RWPE2 (cell line): ENCODE results near the gene FSD1L.

Experiments
- ATAC-seq: fragments of 200-7000 bp; cut with Tn5 transposase; 3 replicates; pipeline ENCODE4 v1.9.1; 2021; ENCODE audit warnings: low read depth
- DNase-seq: peaks from one replicate; pipeline ENCODE4 v3.0.0-alpha.2; 2020; ENCODE audit warnings: low spot score
- H3K27ac ChIP-seq: fragments of 450-650 bp; 2 replicates; pipeline ENCODE4 v1.5.1; 2017; ENCODE audit warnings: mild to moderate bottlenecking; ENCODE audit not compliant: poor library complexity, severe bottlenecking
- H3K27me3 ChIP-seq: fragments of 250-450 bp; sonication (Bioruptor Pico); 2 replicates; pipeline ENCODE4 v1.5.1; 2021; ENCODE audit warnings: mild to moderate bottlenecking, moderate library complexity; ENCODE audit not compliant: insufficient read depth, poor library complexity, severe bottlenecking
- H3K36me3 ChIP-seq: fragments of 250-450 bp; sonication (Bioruptor Pico); 2 replicates; pipeline ENCODE4 v1.5.1; 2020; ENCODE audit warnings: low read depth, mild to moderate bottlenecking, moderate library complexity
- H3K4me1 ChIP-seq: fragments of 250-450 bp; sonication (Bioruptor Pico); 2 replicates; pipeline ENCODE4 v1.5.1; 2021; ENCODE audit warnings: mild to moderate bottlenecking, moderate library complexity; ENCODE audit not compliant: insufficient read depth, poor library complexity, severe bottlenecking
- H3K4me3 ChIP-seq: fragments of 250-450 bp; sonication (Bioruptor Pico); 2 replicates; pipeline ENCODE4 v1.5.1; 2021; ENCODE audit warnings: mild to moderate bottlenecking, moderate library complexity; ENCODE audit not compliant: severe bottlenecking
- H3K9me3 ChIP-seq: fragments of 250-450 bp; sonication (Bioruptor Pico); 2 replicates; pipeline ENCODE4 v1.5.1; 2021; ENCODE audit warnings: mild to moderate bottlenecking, moderate library complexity; ENCODE audit not compliant: severe bottlenecking
- CTCF ChIP-seq: fragments of 450-650 bp; IDR thresholded peaks from one replicate; pipeline ENCODE4 v1.5.1; 2017; ENCODE audit warnings: mild to moderate bottlenecking, moderate library complexity; ENCODE audit not compliant: poor library complexity, severe bottlenecking

Gene FSD1L

DNA sequence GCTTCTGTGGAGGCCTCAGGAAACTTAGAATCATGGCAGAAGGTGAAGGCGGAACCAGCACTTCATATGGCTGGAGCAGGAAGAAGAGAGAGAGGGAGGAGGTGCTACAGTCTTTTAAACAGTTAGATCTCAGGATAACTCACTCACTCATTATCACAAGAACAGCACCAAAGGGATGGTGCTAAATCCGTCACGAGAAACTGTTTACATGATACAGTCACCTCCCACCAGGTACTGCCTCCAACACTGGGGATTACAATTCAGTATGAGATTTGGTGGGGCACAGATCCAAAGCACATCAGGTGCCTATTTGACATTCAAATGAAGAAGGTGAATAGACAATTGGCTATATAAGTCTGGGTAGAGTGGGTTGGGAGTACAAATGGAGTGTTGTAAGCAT, 145.3 kb downstream of the FSD1L start:
- Histone ChIP-seq H3K9me3 (no peaks in the 10 kb centered on the region), H3K27ac (no peak overlapping the region), H3K4me3 (no peak overlapping the region), H3K4me1 (no peaks in the 10 kb centered on the region), H3K27me3 (no peaks in the 10 kb centered on the region), H3K36me3 (peaks cover 9% of the 10 kb centered on the region)
- DNase-seq (no peak), ATAC-seq (no peak)
- TF ChIP-seq CTCF: no peak
